GM12874 (cell line): ENCODE measurements around the gene KXD1.

Source experiments
- CTCF ChIP-seq: IDR thresholded peaks from 2 replicates; pipeline ENCODE4 v1.5.1; 2011; ENCODE audit warnings: low read depth, mild to moderate bottlenecking, control low read depth, low read length, moderate library complexity; ENCODE audit not compliant: insufficient read depth

The KXD1 gene

GRCh38 chr19:18589380-18590272 is 32.0 kb downstream of the KXD1 start:
- TF ChIP-seq CTCF = peak; percentile 22; the same call in 1 of the 2 replicates

GRCh38 chr19:18590273-18591272 is 32.9 kb downstream of the KXD1 start:
- no peak for TF ChIP-seq CTCF

GRCh38 chr19:18591735-18592385 is 34.2 kb downstream of the KXD1 start:
- no peak for TF ChIP-seq CTCF

GRCh38 chr19:18593367-18594095 is 35.9 kb downstream of the KXD1 start:
- TF ChIP-seq CTCF = no peak

- peak; percentile 85 for TF ChIP-seq CTCF
Observed at GRCh38 chr19:18594096-18594823, 36.6 kb downstream of the KXD1 start.

GRCh38 chr19:18594824-18595373 is 37.2 kb downstream of the KXD1 start:
- TF ChIP-seq CTCF = no peak
